GM21360 (cell line): ENCODE results near the gene EARS2.
"Not testable (repeated sequence)": the region's sequence is repeated elsewhere in the genome, so short reads cannot be mapped to it uniquely, and the experiment has no call there.

Source experiments
- ATAC-seq: cut with Tn5 transposase; IDR thresholded peaks from one replicate; pipeline ENCODE4 v1.9.1; 2021; ENCODE audit warnings: mild to moderate bottlenecking, moderate library complexity; ENCODE audit not compliant: unreplicated experiment

The EARS2 gene

GRCh38 chr16:23570992-23571632, 14.0 kb upstream of the EARS2 start:
- ATAC-seq, result no peak

- no peak for ATAC-seq
Measured at GRCh38 chr16:23567602-23568001, 10.5 kb upstream of the EARS2 start.

DNA sequence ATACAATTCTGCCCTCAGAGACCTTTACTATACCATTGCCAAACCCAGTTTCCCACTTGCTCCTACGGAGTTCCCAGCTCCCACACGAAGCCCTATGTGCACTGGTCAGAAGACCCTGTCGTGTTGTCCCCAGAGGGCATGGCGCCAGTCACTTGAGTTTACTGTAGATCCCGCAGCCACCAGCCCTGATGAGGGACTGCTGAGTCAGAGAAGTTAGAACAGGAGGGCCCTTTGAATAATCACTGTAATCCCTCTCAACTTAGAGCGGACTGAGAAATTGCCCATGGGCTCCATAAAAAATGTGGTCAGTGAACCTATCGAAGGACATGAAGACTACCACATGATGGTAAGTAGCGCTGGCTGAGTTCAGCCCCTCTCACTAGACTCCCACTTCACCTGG, 9.6 kb upstream of the EARS2 start:
- no peak for ATAC-seq

DNA sequence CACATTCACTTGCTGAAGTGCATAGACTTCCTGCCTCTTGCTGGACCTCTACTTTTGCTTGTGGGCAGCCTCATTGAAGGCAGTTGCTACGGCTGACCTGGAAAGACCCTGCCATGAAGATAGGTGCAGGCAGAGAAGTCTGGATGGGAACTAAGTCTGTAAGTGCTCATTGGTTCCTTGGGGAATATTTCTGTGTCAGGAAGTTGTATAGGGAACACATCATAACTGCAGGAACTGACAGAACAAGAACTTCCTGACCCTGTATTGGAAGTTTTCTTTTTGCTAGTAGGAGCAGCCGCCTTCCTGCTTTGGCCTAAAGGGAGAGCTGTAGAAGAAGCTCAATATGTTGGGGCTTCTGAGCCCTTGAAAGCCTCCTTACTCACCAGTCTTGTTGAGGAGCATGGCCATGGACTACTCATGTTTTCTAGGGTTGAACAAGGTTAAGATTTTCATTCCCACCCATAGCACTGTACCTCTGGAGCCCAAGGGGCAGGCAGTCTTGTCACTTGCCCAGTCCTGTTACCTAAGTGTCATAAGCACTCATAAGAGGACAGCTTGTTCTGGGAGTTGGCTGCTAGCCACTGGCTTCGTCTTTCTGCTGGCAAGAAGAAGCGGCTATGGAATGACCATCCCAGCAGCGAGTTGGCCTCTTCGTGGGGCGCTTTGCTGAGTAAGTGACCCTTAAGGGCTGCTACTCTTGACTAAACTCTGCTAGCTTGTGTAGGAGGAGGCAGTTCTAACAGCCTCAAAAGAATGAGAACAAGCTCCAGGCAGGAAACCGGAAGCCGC, 7.6 kb upstream of the EARS2 start:
- no peak for ATAC-seq

- ATAC-seq, result no peak
Measured at GRCh38 chr16:23563186-23563585, 6.0 kb upstream of the EARS2 start.

DNA sequence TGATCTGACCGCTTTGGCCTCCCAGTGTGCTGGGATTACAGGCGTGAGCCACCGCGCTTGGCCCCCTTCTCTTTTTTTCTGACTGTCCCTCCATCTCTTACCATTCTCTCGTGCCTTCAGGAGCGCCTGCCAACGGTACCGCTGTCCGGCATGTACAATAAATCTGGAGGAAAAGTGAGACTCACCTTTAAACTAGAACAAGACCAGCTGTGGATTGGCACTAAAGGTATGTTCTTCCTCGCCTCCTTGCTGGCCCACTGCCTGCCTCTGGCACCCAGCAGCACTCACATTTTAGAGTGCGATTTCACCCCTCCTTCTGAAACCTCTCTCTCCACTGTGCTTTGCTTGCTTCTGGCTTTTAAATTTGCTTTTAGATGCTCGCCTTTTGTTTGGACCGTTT, 5.4 kb upstream of the EARS2 start:
- ATAC-seq, result no peak

GRCh38 chr16:23561586-23561985, 4.4 kb upstream of the EARS2 start:
- no peak for ATAC-seq

GRCh38 chr16:23557779-23558702, 891 bp upstream of the EARS2 start:
- no peak for ATAC-seq

GRCh38 chr16:23554536-23554935, 2.6 kb downstream of the EARS2 start:
- no peak for ATAC-seq

GRCh38 chr16:23552161-23552560, 5.0 kb downstream of the EARS2 start:
- ATAC-seq, result no peak

DNA sequence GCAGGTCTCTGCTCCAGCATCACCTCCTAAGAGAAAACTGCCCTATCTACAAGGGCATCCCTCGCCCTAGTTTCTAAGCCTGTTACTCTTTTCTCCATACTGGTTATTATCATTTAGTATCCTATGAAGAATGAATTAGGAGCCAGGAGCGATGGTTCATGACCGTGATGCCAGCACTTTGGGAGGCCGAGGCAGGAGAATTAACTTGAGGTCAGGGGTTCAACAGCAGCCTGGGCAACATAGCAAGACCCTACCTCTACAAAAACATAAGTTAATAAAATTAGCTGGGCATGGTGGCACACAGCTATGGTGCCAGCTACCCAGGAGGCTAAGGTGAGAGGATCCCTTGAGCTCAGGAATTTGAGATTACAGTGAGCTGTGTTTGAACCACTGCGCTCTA, 7.2 kb downstream of the EARS2 start:
- ATAC-seq, result no peak

GRCh38 chr16:23544436-23544835, 12.7 kb downstream of the EARS2 start:
- no peak for ATAC-seq

- not testable (repeated sequence) for ATAC-seq
Measured at GRCh38 chr16:23540817-23541178, 16.4 kb downstream of the EARS2 start.

DNA sequence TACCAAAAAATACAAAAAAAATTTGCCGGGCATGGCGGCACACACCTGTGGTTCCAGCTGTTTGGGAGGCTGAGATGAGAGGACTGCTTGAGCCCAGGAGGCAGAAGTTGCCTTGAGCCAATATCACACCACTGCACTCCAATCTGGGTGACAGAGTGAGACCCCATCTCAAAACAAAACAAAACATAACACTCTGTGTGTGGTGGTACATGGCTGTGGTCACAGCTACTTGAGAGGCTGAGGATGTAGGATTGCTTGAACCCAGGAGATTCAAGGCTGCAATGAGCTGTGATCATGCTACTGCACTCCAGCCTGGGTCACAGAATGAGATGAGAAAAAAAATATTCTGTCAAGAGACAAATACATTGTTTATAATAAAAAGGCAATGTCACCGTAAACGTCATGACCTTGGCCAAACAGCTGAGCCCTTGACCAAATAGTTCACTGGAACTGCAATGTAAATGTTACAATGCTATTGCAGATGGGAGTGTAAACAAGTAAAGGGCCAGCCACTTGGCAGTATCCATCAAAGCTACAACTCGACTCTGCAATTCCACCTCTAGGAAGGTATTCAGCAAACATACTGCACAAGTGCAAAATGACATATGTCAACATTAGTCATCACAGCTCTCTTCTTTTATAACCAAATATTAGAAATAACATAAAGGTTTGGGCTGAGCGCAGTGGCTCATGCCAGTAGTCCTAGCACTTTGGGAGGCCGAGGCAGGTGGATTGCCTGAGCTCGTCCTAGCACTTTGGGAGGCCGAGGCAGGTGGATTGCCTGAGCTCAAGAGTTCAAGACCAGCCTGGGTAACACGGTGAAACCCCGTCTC, 16.9 kb downstream of the EARS2 start:
- ATAC-seq, result no peak

DNA sequence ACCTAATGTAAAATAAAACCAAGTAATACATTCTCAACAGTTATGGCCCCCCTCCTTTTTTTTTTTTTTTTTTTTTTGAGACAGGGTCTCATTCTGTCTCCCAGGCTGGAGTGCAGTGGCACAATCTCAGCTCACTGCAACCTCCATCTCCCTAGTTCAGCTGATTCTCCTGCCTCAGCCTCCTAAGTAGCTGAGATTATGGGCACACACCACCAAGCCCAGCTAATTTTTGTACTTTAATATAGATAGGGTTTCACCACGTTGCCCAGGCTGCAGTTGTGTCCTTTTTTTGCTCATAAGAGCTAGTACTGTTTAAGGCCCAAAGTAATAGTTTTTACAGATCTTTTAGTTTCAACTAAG, 18.3 kb downstream of the EARS2 start:
- ATAC-seq, result no peak

- ATAC-seq, result no peak
Measured at GRCh38 chr16:23537390-23537789, 19.8 kb downstream of the EARS2 start.

- no peak for ATAC-seq
Measured at GRCh38 chr16:23535901-23536300, 21.2 kb downstream of the EARS2 start.

DNA sequence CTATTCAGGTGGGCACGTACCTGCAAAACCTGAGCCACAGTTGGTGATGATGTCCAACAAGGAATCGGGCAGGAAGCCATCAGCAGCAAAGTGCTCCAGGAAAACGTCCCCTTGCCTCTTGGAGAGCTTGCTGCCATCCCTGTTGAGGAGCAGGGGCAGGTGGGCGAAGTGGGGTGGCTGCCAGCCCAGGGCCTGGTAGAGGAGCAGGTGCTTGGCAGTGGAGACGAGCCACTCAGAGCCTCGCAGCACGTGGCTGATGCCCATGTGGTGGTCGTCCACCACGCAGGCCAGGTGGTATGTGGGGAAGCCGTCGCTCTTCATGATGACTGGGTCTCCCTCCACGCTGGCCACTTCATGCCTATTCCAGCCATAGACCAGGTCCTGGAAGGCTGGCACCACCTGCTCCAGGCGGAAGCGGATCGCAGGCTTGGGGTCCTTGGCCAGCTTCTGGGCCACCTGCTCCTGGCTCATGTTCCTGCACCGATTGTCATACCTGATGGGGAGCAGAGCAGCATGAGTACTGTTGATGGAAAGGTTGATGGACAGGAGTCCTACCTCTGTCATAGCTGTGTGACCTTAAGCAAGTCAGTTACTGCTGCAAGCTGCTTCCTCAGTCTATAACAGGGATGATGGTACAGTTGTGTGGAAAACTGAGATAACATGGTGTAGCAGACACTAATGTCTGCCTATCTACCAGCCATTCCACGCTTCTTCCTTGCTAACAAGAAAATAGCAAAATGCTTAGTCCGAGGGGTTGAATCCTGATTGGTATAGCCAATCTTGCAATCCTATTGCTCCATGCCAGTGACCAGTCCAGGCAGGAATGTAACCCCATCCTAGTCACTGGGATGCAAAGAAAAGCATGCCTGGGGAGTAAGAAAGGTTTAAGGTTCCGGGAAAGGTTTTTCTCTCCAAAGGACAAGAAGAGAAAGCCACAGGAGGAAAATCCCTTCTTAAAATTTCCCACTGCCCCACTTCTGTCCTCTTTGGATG, 22.0 kb downstream of the EARS2 start:
- no peak for ATAC-seq

GRCh38 chr16:23532448-23532847, 24.7 kb downstream of the EARS2 start:
- no peak for ATAC-seq

DNA sequence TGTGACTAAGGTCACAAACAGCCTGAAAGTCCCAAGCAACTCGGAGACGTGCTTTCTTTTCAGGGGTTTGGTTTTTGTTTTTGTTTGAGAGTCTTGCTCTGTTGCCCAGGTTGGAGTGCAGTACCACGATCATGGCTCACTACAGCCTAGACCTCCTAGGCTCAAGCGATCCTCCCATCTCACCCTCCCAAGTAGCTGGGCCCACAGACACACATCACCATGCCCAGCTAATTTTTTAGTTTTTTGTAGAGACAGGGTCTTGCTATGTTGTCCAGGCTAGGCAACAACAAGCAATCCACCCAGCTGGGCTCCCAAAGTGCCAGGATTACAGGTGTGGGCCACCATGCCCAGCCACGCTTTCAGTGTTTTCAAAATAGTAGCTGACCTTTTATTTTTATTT, 27.1 kb downstream of the EARS2 start:
- ATAC-seq, result no peak
